Glutamatergic neuron (in vitro differentiated cells): ENCODE data around the gene SLC25A41. TPM values are rescaled to one million over a fixed set of nuclear protein-coding genes. Genes with fewer than 3 reads are reported as not detected.

ENCODE experiments used
- DNase-seq: peaks from one replicate; pipeline ENCODE4 v3.0.0; 2022
- H3K27ac Mint-ChIP-seq: one replicate; pipeline ENCODE4 v1.8.0; 2020; ENCODE audit warnings: mild to moderate bottlenecking, mixed read lengths, inconsistent platforms; ENCODE audit not compliant: unreplicated experiment
- H3K27me3 Mint-ChIP-seq: one replicate; pipeline ENCODE4 v1.8.0; 2020; ENCODE audit warnings: mild to moderate bottlenecking, moderate library complexity, mixed read lengths, inconsistent platforms; ENCODE audit not compliant: unreplicated experiment
- H3K36me3 Mint-ChIP-seq: one replicate; pipeline ENCODE4 v1.8.0; 2020; ENCODE audit warnings: mild to moderate bottlenecking, mixed read lengths, inconsistent platforms; ENCODE audit not compliant: unreplicated experiment
- H3K4me1 Mint-ChIP-seq: one replicate; pipeline ENCODE4 v1.8.0; 2020; ENCODE audit warnings: mild to moderate bottlenecking, low read depth, mixed read lengths, inconsistent platforms; ENCODE audit not compliant: unreplicated experiment
- H3K4me3 Mint-ChIP-seq: one replicate; pipeline ENCODE4 v1.8.0; 2020; ENCODE audit warnings: mild to moderate bottlenecking, mixed read lengths, inconsistent platforms; ENCODE audit not compliant: unreplicated experiment
- H3K9me3 Mint-ChIP-seq: one replicate; pipeline ENCODE4 v1.8.0; 2020; ENCODE audit warnings: mild to moderate bottlenecking, moderate library complexity, mixed read lengths, inconsistent platforms; ENCODE audit not compliant: unreplicated experiment
- CTCF ChIP-seq: fragments of 200-600 bp; sonication (generic); IDR thresholded peaks from one replicate; pipeline ENCODE4 v1.5.0; 2021; ENCODE audit not compliant: partially characterized antibody, unreplicated experiment
- total RNA-seq: library from RNA; stranded (reverse); fragmentation: NEBNext Ultra II Directional; extraction: Animal tissue kit (Norgen Biotek cat#: 25700); gene quantifications from one replicate; pipeline ENCODE4 v1.2.1, GENCODE V29; 2021; ENCODE audit not compliant: unreplicated experiment

Gene SLC25A41
- total RNA-seq, 1 donor from 2014 or later: 0.29 TPM

GRCh38 chr19:6384381-6384780, 49.2 kb downstream of the SLC25A41 start:
- Mint-ChIP-seq H3K9me3 (no peaks in the 10 kb centered on the region), H3K27me3 (no peaks in the 10 kb centered on the region), H3K36me3 (peaks cover 6% of the 10 kb centered on the region), H3K27ac (no peak overlapping the region), H3K4me3 (no peak overlapping the region), H3K4me1 (no peaks in the 10 kb centered on the region)
- DNase-seq: no peak
- TF ChIP-seq CTCF: no peak

GRCh38 chr19:6383188-6383587, 50.4 kb downstream of the SLC25A41 start:
- Mint-ChIP-seq H3K36me3 (peaks cover 6% of the 10 kb centered on the region), H3K4me1 (no peaks in the 10 kb centered on the region), H3K9me3 (no peaks in the 10 kb centered on the region), H3K27ac (no peak overlapping the region), H3K27me3 (no peaks in the 10 kb centered on the region), H3K4me3 (no peak overlapping the region)
- TF ChIP-seq CTCF: no peak
- no peak for DNase-seq

- H3K9me3 Mint-ChIP-seq: no peaks in the 10 kb centered on the region
- H3K4me3 Mint-ChIP-seq: no peak overlapping the region
- no peaks in the 10 kb centered on the region for H3K27me3 Mint-ChIP-seq
- H3K27ac Mint-ChIP-seq: no peak overlapping the region
- TF ChIP-seq CTCF: no peak
- peaks cover 6% of the 10 kb centered on the region for H3K36me3 Mint-ChIP-seq
- no peaks in the 10 kb centered on the region for H3K4me1 Mint-ChIP-seq
- DNase-seq: no peak
Measured at GRCh38 chr19:6381030-6381750, 52.4 kb downstream of the SLC25A41 start.

GRCh38 chr19:6379744-6380143, 53.8 kb downstream of the SLC25A41 start:
- no peak overlapping the region for H3K27ac Mint-ChIP-seq
- no peaks in the 10 kb centered on the region for H3K4me1 Mint-ChIP-seq
- no peaks in the 10 kb centered on the region for H3K9me3 Mint-ChIP-seq
- no peaks in the 10 kb centered on the region for H3K27me3 Mint-ChIP-seq
- H3K36me3 Mint-ChIP-seq: peaks cover 6% of the 10 kb centered on the region
- no peak for TF ChIP-seq CTCF
- DNase-seq: no peak
- no peak overlapping the region for H3K4me3 Mint-ChIP-seq

GRCh38 chr19:6378486-6378885, 55.1 kb downstream of the SLC25A41 start:
- no peak for TF ChIP-seq CTCF
- Mint-ChIP-seq H3K27me3 (no peaks in the 10 kb centered on the region), H3K9me3 (peaks cover 2% of the 10 kb centered on the region), H3K27ac (no peak overlapping the region), H3K4me1 (no peaks in the 10 kb centered on the region), H3K36me3 (peaks cover 6% of the 10 kb centered on the region), H3K4me3 (no peak overlapping the region)
- no peak for DNase-seq
